T follicular helper cell (primary cell): ENCODE measurements around the gene NPIPB13.
A peak's percentile ranks its signal among the peaks of the same experiment; 100 is the strongest.
"Not testable (repeated sequence)": the region's sequence is repeated elsewhere in the genome, so short reads cannot be mapped to it uniquely, and the experiment has no call there.

ENCODE experiments used
- DNase-seq: peaks from one replicate; pipeline ENCODE4 v3.0.0-alpha.2; 2020; ENCODE audit warnings: low read depth
- total RNA-seq, 2 experiments: gene quantifications; one replicate each; lab custom pipeline; 2026; lab: John Stamatoyannopoulos, UW

Gene NPIPB13
- 0.39 to 1.0 reads per million in 2 experiments for total RNA-seq

DNA sequence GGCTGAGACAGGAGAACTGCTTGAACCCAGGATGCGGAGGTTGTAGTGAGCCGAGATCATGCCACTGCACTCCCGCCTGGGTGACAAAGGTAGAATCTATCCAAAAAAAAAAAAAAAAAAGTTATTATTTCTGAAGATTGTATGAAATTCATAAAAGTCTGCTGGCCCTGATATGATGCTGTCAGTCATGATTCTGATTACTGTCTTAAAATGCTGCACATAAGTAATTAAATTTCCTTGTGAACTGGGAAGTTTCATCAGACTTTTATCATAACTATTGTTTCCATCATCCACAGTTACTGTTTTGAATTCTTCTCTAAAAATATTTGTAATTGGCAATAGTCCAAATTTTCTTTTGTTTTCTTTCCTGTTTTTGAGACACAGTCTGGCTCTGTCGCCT lies at the start of gene NPIPB13:
NPIPB13 (minus strand) TSS at position 101 of the 400 bp plus-strand sequence. CDS start 2,906 bp downstream, outside the sequence.
- DNase-seq: not testable (repeated sequence)

DNA sequence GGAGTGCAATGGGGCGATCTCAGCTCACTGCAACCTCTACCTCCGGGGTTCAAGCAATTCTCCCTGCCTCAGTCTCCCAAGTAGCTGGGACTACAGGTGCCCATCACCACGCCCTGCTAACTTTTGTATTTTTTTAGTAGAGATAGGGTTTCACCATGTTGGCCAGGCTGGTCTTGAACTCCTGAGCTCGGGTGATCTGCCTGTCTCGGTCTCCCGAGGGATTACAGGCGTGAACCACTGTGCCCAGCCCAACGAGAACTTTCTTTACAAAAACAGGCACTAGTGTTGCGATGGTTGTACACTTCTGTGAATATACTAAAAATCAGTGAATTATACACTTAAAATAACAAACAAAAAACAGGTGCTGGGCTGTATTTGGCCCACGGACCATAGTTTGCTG lies 34.1 kb upstream of the NPIPB13 start:
- not testable (repeated sequence) for DNase-seq

DNA sequence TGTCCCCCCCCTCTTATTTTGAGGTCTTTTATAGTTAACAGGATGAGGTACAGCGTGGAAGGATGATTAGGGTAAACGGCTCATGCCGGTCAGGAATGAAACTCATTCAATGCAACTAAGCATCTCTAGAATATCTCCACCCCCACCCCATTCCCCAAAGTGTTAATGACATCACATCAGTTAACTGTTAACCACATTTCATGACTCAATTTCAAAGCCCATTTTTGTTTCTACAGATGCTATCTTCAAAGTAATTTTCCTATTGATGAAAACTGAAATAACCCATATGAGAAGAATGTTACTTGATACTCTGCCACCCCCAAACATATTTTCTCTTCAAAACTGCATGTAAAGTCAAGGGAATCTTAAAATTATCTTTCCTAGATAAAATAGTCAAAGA lies 30.2 kb upstream of the NPIPB13 start:
- not testable (repeated sequence) for DNase-seq

DNA sequence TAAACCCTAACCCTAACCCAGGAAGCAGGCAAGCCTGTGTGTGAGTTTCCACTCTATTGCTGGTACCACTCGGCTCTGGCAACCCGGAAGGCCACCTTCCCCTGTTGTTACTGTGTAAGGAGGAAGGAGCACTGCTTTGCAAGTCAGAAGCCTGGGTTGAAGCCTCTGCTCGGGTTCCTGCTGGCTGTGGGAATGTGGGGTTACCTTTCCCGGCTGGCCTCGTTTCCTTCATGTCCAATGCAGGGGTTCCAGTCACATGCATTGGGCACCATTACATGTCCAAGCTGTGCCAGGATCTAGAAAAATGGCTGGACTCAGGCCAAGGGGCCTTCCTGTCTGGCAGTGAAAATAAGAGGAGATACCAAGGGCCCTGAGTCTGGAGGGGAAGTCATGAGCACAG lies 31.2 kb downstream of the NPIPB13 start:
- DNase-seq: not testable (repeated sequence)

DNA sequence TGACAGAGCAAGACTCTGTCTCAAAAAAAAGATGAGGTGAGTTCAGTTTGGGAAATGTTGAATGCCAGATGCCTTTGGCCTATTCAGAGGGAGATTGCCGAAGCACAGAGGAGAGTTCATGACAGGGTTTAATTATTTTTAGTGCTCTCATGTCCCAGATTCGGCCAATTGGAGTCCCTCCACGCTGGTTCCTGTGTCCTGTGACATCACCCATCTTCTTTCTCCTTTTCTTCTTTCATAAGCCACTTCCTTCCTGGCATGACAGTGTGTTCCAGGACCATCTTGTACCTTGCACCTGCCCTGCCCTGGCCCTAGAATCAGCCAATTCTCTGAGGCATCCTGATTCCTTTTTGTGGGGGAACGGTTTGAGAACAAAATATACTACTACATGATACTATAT lies 36.9 kb downstream of the NPIPB13 start:
- not testable (repeated sequence) for DNase-seq

DNA sequence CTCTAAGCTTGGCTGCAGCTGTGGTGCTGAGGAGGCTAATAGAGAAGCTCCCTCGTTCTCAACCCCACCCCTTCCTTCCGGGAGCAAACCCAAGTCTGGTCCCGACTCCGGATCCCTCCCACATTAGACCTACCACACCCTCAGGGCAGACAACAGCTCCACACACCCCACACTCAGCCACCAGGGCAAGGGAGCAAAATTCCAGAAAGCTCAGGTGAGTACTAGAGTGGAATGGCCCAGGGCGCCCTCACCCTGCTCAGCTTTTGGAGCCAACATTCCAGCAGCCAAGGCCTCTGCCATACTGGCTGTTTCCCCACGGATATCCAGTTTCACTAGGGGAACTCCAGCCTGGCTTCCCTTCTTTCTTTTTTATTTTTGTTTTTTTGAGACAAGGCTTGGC lies 39.2 kb downstream of the NPIPB13 start:
- peak; percentile 19 for DNase-seq

DNA sequence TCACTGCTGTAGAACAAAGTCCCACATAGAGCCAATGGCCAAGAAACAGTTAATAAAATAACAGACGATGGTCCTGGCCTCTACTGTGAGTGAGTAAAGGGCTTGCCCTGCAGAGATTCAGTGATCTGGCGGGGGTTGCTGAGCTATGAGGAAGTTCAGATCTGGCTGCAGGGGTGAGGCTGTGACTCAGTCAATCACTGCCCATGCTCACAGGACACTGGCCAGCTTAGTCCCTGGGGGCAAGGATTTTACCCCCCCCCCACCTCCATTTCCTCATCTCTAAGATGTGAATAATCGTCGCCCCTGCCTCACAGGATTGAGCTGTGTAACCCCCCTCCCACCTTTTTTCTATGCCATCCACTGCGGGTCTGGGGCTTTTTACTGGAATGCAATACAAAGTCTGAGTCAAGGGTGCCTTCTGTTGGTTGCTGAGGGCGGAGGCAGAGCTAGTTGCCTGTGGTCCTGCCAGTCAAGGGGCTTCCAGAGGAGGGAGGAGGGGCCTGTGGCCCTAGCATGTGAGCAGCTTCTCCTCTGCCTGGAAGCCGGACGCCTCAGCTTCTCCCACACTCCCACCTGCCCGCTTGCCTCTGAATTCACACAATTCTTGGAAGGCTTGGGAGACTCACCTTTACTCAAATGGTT lies 41.1 kb downstream of the NPIPB13 start:
- not testable (repeated sequence) for DNase-seq

DNA sequence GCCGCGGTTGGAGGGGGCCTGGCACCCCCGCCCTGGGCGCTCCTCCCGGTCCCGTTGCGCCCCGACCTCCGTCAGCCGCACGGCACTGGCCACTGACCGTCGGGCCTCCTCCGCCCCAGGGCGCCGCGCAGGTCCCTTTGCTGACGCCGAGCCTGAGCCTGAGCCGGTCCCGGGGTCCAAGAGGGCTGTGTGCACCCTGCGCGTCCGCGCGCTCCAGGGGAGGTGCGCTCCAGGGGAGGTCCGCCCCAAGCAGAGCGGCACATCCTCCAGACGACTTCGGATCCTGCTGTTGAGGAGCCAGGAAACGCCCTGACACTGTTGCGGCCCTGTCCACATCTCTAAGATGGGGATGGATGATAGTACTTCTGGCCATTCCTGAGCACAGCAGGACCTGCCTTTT lies 42.0 kb downstream of the NPIPB13 start:
- not testable (repeated sequence) for DNase-seq

DNA sequence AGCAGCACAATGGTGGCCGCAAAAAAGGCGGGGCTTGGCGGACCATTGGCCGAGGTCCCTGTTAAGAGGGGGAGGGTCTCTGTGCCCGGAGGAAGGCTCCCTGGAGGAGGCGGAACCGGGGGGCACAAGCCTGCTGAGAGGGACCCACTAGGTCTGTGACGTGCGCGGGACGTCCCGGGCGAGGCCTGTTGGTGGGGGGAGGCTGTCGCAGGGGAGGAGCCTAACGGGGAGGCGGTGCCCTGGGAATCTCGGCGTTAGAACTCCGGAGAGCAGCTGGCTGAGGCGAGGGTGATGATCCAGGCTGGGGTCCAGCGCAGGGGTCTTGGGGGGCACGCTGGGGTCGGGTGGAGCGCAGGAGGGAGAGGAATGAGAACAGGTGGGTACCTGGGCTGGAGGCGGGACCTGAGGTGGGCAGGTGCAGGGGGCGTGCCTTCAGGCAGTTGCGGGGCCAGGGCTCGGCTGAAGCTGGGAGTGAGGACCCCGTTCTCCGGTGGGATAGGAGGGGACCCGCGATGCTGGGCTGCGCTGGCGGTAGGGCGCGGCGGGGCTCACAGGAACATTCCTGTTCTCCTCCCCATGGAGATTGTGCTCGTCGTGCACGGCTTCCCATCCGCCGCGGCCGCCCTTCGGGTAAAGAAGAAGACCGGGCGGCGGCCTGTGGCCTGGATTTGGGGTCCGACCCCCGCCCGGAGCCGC lies 42.6 kb downstream of the NPIPB13 start:
- DNase-seq: not testable (repeated sequence)

DNA sequence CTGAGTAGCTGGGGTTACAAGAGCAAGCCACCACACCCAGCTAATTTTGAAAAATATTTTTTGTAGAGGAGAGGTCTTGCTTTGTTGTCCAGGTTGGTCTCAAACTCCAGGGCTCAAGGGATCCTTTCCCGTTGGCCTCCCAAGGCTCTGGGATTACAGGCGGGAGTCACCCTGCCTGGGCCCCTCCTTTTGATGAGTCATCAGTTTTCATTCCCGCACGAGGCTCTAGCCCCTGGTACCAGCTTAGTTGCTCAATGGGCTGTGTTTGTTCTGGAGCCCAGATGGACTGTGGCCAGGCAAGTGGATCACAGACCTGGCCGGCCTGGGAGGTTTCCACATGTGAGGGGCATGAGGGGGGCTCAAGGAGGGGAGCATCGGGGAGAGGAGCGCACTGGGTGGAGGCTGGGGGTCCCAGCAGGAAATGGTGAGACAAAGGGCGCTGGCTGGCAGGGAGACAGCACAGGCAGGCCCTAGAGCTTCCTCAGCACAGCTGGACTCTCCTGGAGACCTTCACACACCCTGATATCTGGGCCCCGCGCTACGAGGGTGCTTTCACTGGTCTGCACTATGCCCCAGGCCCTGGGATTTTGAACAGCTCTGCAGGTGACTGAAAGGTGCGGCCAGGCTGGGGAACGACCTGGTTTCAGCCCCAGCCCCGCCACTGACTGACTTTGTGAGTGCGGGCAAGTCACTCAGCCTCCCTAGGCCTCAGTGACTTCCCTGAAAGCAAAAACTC lies 48.5 kb downstream of the NPIPB13 start:
- not testable (repeated sequence) for DNase-seq

DNA sequence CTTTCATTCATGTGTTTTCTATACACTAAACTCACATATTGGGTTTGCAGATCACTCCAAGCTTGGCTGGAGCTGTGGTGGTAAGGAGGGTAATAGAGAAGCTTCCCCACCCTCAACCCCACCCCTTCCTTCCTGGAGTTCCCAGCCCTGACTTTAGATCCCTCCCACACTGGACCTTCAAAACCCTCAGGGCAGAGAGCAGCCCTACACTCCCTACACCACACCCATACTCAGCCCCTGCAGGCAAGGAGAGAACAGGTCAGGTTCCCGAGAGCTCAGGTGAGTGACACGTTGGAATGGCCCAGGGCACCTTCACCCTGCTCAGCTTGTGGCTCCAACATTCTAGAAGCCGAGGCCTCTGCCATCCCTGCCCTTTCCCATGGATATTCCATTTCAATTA lies 49.2 kb downstream of the NPIPB13 start, which contains the start of gene SULT1A3:
SULT1A3 (plus strand) TSS at position 207 of the 400 bp plus-strand sequence. CDS start 1,474 bp downstream, outside the sequence.
- DNase-seq: not testable (repeated sequence)
